AG10803 (cell line): ENCODE measurements around the gene ATP4A.

ENCODE experiments used
- DNase-seq: peaks from one replicate; pipeline ENCODE4 v3.0.0; 2010; ENCODE audit warnings: low read depth
- H3K4me3 ChIP-seq: 2 replicates; pipeline ENCODE4 v1.5.1; 2011; ENCODE audit warnings: mild to moderate bottlenecking, low read length, control low read depth
- CTCF ChIP-seq: conservative IDR thresholded peaks from 2 replicates; pipeline ENCODE4 v1.5.1; 2011; ENCODE audit warnings: mild to moderate bottlenecking, low read length, control low read depth, inconsistent platforms

Gene ATP4A

GRCh38 chr19:35502751-35503150 lies 60.7 kb downstream of the ATP4A start:
- no peak for DNase-seq
- no peak for TF ChIP-seq CTCF
- no peak overlapping the region for H3K4me3 ChIP-seq

DNA sequence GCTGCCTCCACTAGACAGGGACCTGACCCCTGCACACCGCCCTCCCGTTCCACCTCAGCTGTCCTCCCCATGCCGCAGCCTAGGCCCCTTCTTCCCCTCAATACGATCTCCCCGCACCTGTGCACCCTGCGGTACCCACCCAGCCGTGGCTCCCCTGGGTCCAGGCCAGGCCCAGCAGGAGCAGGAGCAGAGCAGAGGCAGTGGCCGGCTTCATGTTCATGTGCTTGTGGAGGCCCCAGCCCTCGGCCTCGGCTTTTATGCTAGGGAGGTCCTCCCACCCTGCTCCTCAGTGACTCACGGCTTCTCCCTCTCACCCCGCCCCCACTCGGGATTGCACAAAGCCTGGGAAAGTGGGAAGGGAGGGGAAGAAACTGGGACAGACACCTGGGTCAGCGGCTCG lies 61.8 kb downstream of the ATP4A start:
- no peak for DNase-seq
- no peak overlapping the region for H3K4me3 ChIP-seq
- TF ChIP-seq CTCF = no peak

GRCh38 chr19:35500611-35501010 lies 62.8 kb downstream of the ATP4A start:
- DNase-seq = no peak
- no peak overlapping the region for H3K4me3 ChIP-seq
- TF ChIP-seq CTCF = no peak
